Measurements from ENCODE around the gene HS6ST3.

- TF ChIP-seq POLR2A (IDR thresholded peaks at IDR 0.05; ENCODE audit: low read depth, low read length) (no peak), POLR2AphosphoS5 (IDR thresholded peaks at IDR 0.05; ENCODE audit: low read depth, low read length) (no peak)
These were observed 354.8 kb downstream of the HS6ST3 start for GRCh38 chr13:96444676-96445075.

Measured in GM12892 (cell line).